ENCODE results near the gene HES1. TPM values are rescaled to one million over a fixed set of nuclear protein-coding genes. Genes with fewer than 3 reads are reported as not detected.

HES1 gene
- total RNA-seq, 4 donors from 2014 or later: 89.9 to 196 (median 104) TPM

DNA sequence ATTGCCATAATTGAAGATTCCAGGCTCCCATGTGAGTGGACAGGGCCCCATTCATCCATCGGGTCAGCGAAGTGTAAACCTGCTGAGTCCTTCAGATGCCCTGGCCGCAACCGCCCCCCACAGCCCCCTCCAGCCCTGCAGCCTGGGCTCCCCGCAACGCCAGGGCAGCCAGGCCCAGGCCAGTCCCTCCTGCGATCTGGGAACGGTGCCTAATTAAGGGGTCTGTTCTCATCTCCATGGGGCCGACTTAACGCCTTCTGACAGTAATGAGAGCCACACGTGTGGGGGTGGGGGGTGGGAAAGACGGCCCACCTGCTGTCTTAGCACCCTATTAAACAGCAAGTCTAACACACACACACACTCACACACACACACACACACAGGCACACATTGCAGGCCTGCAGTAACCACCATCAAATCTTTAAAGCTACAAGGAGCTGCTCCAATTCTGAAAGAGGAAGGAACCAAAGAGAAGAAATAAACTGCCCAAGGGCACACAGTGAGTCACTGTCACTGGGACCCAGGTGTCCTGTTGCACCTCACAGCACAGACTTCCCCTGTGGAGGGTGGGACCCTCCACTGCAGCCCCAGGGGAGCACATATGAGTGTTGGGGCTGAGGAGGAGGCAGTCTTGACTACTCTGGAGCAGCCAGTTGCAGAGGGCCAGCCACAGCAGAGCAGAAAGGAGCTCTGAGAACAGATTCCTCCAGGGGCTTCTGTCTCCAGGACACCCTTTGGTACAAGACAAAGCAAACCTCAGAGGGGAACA lies 31.8 kb upstream of the HES1 start:
- no peak for DNase-seq
- WGBS, 2 donors (ENCODE audit: low coverage in 1 of 2): 68% methylated on average over 12 of the region's 12 CpGs; no CpG with 5 or more reads in 1 of the 2 donors

DNA sequence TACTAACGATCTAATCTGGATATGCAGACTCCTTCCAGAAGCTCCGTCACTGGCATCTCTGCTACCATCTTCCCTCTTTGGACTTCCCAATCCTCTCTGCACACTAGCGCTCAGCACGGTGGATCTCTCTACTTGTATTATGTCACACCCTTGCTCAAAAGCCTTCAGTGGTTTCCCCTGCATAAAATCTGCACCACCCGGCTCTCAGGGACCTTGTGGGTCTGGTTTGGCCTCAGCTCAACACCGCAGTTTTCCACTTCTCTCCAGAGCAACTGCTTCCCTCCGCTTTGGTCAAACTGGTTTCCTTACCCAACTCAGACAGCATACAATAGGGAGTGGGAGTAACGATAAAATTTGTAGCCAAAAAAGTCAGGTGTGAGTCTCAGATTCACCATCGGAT lies 30.7 kb upstream of the HES1 start:
- no peak for DNase-seq
- TF ChIP-seq EP300 (IDR thresholded peaks at IDR 0.05; ENCODE audit: low read depth): no peak
- Histone ChIP-seq H3K36me3 (no peaks in the 10 kb centered on the region), H3K9me3 (no peaks in the 10 kb centered on the region), H3K27ac (no peak overlapping the region), H3K4me1 (peaks cover 0 to 33% (median 19%) of the 10 kb centered on the region in 4 donors), H3K4me3 (no peak overlapping the region), H3K27me3 (no peaks in the 10 kb centered on the region)
- intact Hi-C loops (cut with DNase I; ENCODE audit: low total_unique reads) (no loop called here), in situ Hi-C loops (cut with MboI; ENCODE audit: low pct_ligation_motif_present in 1 of 4, low pct_unique_long_range_greater_than_20kb in 1 of 4, low sequenced_read_pairs in 3 of 4) (no loop called here)
- 87 to 88% methylated on average over 8 to 9 of the region's 9 CpGs for WGBS, 2 donors (ENCODE audit: low coverage in 1 of 2)

More for the DNA sequence above, 31.8 kb upstream of the HES1 start:
- H3K4me1 ChIP-seq: peaks cover 0 to 33% (median 19%) of the 10 kb centered on the region in 4 donors
- H3K4me3 ChIP-seq: no peak overlapping the region
- H3K27me3 ChIP-seq: no peaks in the 10 kb centered on the region
- H3K36me3 ChIP-seq: no peaks in the 10 kb centered on the region
- in situ Hi-C loops (cut with MboI; ENCODE audit: low pct_ligation_motif_present in 1 of 4, low pct_unique_long_range_greater_than_20kb in 1 of 4, low sequenced_read_pairs in 3 of 4) (no loop called here), intact Hi-C loops (cut with DNase I; ENCODE audit: low total_unique reads) (no loop called here)
- no peak overlapping the region for H3K27ac ChIP-seq
- H3K9me3 ChIP-seq: no peaks in the 10 kb centered on the region
- TF ChIP-seq, protein P1, sequence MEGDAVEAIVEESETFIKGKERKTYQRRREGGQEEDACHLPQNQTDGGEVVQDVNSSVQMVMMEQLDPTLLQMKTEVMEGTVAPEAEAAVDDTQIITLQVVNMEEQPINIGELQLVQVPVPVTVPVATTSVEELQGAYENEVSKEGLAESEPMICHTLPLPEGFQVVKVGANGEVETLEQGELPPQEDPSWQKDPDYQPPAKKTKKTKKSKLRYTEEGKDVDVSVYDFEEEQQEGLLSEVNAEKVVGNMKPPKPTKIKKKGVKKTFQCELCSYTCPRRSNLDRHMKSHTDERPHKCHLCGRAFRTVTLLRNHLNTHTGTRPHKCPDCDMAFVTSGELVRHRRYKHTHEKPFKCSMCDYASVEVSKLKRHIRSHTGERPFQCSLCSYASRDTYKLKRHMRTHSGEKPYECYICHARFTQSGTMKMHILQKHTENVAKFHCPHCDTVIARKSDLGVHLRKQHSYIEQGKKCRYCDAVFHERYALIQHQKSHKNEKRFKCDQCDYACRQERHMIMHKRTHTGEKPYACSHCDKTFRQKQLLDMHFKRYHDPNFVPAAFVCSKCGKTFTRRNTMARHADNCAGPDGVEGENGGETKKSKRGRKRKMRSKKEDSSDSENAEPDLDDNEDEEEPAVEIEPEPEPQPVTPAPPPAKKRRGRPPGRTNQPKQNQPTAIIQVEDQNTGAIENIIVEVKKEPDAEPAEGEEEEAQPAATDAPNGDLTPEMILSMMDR (IDR thresholded peaks at IDR 0.05): no peak
- no peak for TF ChIP-seq POLR2A (IDR thresholded peaks at IDR 0.05)
- TF ChIP-seq POLR2AphosphoS5 (IDR thresholded peaks at IDR 0.05): no peak
- TF ChIP-seq EP300 (IDR thresholded peaks at IDR 0.05; ENCODE audit: low read depth): no peak

DNA sequence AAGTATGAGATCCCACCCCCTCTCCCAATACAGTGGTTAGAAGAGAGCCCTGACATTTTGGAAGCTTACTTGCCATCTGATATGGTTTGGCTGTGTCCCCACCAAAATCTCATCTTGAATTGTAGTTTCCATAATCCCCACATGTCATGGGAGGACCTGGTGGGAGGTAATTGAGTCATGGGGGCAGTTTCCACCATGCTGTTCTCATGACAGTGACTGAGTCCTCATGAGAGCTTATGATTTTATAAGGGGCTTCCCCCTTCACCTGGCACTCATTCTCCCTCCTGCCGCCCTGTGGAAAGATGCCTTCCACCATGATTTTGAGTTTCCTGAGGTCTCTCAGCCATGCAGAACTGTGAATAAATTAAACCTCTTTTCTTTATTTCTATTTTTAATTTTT lies 28.8 kb upstream of the HES1 start:
- Histone ChIP-seq H3K36me3 (no peaks in the 10 kb centered on the region), H3K27ac (no peak overlapping the region), H3K27me3 (no peaks in the 10 kb centered on the region), H3K4me1 (peaks cover 3 to 25% (median 9%) of the 10 kb centered on the region in 4 donors), H3K9me3 (no peaks in the 10 kb centered on the region), H3K4me3 (no peak overlapping the region)
- DNase-seq: no peak
- TF ChIP-seq, protein P1 (IDR thresholded peaks at IDR 0.05): no peak
- TF ChIP-seq EP300 (IDR thresholded peaks at IDR 0.05; ENCODE audit: low read depth) (no peak), POLR2A (IDR thresholded peaks at IDR 0.05) (no peak), POLR2AphosphoS5 (IDR thresholded peaks at IDR 0.05) (no peak)
- WGBS, 2 donors (ENCODE audit: low coverage in 1 of 2): 86 to 100% methylated on average over 1 of the region's 1 CpG
- in situ Hi-C loops (cut with MboI; ENCODE audit: low pct_ligation_motif_present in 1 of 4, low pct_unique_long_range_greater_than_20kb in 1 of 4, low sequenced_read_pairs in 3 of 4) (no loop called here), intact Hi-C loops (cut with DNase I; ENCODE audit: low total_unique reads) (no loop called here)

DNA sequence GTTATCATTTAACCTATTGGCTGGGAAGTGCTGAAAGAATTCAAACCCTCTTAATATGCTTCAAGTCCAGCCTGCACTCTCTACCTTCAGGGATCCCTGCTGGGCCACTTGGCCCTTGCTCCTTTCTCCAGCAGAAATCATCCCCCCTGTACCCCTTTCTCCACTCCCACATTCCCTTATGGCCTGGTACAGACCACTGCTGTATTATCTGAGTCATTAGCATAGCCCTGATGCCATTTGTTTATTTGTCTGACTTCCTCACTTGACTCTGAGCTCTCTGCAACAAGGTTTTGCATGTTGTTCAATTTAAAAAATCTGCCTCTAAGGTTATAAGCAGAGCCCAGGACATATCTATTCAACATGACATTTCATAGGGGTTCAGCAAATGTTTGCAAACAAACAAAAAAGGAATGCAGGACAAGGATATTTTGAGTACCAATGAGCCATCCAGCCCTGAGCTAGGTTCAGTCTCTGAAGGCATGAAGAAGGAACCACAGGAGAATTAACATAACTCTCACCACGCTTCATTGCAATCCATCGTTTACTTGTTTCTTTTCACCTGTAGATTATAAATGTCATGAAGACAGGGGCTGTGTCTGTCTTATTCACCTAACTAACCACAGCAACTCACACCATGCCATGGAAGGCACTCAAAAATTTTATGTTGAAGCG lies 26.6 kb upstream of the HES1 start:
- Histone ChIP-seq H3K27ac (no peak overlapping the region), H3K36me3 (no peaks in the 10 kb centered on the region), H3K9me3 (no peaks in the 10 kb centered on the region), H3K4me3 (no peak overlapping the region), H3K4me1 (peaks cover 4 to 24% (median 18%) of the 10 kb centered on the region in 4 donors), H3K27me3 (no peaks in the 10 kb centered on the region)
- in situ Hi-C loops (cut with MboI; ENCODE audit: low pct_ligation_motif_present in 1 of 4, low pct_unique_long_range_greater_than_20kb in 1 of 4, low sequenced_read_pairs in 3 of 4): no loop called here
- DNase-seq: no peak
- intact Hi-C loops (cut with DNase I; ENCODE audit: low total_unique reads): no loop called here
- WGBS, 2 donors (ENCODE audit: low coverage in 1 of 2): 79 to 85% methylated on average over 2 to 3 of the region's 3 CpGs
- TF ChIP-seq EP300 (IDR thresholded peaks at IDR 0.05; ENCODE audit: low read depth) (no peak), POLR2AphosphoS5 (IDR thresholded peaks at IDR 0.05) (no peak), POLR2A (IDR thresholded peaks at IDR 0.05) (no peak)
- TF ChIP-seq, protein P1 (IDR thresholded peaks at IDR 0.05): no peak
